ENCODE results near the gene GALNS. TPM values are rescaled to one million over a fixed set of nuclear protein-coding genes. Genes with fewer than 3 reads are reported as not detected.

GALNS gene
- total RNA-seq, 1 experiment from 2014 or later = 29.5 TPM

DNA sequence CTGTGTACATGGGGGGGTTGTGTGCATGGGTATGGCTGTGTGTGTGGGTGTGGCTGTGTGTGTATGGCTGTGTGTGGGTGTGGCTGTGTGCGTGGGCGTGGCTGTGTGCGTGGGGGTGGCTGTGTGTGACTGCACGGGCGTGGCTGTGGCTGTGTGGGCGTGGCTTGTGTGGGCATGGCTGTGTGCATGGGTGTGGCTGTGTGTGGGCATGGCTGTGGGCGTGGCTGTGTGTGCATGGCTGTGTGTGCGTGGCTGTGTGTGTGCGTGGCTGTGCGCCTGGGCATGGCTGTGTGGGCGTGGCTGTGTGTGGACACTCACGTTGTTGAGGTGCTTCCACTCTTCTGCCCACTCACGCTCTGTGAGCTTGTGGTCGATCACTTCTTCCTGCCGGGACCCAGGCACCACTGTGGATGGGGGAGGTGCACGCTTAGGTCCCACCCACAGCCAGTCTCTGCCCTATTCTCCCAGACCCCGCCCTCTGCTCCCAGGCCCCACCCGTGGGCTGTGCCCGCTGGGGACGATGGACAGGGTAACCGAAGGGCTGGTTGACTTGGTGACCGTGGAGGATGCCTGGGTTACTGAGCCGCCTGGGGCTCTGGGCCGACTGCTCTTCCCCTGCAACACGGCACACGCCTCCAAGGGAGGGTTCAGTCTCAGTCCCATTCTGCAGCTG lies 25.7 kb upstream of the GALNS start:
- no peaks in the 10 kb centered on the region for H3K9me3 Mint-ChIP-seq
- ChIA-PET CTCF (no interaction called here), POLR2A (no interaction called here)
- H3K4me1 Mint-ChIP-seq = no peaks in the 10 kb centered on the region
- no peaks in the 10 kb centered on the region for H3K36me3 Mint-ChIP-seq
- ATAC-seq = no peak
- DNase-seq (ENCODE audit: low spot score) = no peak
- no peaks in the 10 kb centered on the region; the same call in 1 of the 2 replicates for H3K27me3 Mint-ChIP-seq (ENCODE audit: low read depth)
- H3K4me3 Mint-ChIP-seq = no peak overlapping the region
- TF ChIP-seq, protein P1, sequence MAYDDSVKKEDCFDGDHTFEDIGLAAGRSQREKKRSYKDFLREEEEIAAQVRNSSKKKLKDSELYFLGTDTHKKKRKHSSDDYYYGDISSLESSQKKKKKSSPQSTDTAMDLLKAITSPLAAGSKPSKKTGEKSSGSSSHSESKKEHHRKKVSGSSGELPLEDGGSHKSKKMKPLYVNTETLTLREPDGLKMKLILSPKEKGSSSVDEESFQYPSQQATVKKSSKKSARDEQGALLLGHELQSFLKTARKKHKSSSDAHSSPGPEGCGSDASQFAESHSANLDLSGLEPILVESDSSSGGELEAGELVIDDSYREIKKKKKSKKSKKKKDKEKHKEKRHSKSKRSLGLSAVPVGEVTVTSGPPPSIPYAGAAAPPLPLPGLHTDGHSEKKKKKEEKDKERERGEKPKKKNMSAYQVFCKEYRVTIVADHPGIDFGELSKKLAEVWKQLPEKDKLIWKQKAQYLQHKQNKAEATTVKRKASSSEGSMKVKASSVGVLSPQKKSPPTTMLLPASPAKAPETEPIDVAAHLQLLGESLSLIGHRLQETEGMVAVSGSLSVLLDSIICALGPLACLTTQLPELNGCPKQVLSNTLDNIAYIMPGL (CRISPR knock-in tag; IDR thresholded peaks at IDR 0.05) = no peak
- TF ChIP-seq, protein P2, sequence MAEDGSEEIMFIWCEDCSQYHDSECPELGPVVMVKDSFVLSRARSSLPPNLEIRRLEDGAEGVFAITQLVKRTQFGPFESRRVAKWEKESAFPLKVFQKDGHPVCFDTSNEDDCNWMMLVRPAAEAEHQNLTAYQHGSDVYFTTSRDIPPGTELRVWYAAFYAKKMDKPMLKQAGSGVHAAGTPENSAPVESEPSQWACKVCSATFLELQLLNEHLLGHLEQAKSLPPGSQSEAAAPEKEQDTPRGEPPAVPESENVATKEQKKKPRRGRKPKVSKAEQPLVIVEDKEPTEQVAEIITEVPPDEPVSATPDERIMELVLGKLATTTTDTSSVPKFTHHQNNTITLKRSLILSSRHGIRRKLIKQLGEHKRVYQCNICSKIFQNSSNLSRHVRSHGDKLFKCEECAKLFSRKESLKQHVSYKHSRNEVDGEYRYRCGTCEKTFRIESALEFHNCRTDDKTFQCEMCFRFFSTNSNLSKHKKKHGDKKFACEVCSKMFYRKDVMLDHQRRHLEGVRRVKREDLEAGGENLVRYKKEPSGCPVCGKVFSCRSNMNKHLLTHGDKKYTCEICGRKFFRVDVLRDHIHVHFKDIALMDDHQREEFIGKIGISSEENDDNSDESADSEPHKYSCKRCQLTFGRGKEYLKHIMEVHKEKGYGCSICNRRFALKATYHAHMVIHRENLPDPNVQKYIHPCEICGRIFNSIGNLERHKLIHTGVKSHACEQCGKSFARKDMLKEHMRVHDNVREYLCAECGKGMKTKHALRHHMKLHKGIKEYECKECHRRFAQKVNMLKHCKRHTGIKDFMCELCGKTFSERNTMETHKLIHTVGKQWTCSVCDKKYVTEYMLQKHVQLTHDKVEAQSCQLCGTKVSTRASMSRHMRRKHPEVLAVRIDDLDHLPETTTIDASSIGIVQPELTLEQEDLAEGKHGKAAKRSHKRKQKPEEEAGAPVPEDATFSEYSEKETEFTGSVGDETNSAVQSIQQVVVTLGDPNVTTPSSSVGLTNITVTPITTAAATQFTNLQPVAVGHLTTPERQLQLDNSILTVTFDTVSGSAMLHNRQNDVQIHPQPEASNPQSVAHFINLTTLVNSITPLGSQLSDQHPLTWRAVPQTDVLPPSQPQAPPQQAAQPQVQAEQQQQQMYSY (CRISPR knock-in tag; IDR thresholded peaks at IDR 0.05) = no peak
- TF ChIP-seq ZNF219 (CRISPR knock-in tag; IDR thresholded peaks at IDR 0.05; ENCODE audit: borderline replicate concordance) = no peak
- TF ChIP-seq, protein P3, sequence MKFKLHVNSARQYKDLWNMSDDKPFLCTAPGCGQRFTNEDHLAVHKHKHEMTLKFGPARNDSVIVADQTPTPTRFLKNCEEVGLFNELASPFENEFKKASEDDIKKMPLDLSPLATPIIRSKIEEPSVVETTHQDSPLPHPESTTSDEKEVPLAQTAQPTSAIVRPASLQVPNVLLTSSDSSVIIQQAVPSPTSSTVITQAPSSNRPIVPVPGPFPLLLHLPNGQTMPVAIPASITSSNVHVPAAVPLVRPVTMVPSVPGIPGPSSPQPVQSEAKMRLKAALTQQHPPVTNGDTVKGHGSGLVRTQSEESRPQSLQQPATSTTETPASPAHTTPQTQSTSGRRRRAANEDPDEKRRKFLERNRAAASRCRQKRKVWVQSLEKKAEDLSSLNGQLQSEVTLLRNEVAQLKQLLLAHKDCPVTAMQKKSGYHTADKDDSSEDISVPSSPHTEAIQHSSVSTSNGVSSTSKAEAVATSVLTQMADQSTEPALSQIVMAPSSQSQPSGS (CRISPR knock-in tag; IDR thresholded peaks at IDR 0.05; ENCODE audit: borderline replicate concordance, low read depth) = no peak
- H3K27ac Mint-ChIP-seq = no peak overlapping the region

DNA sequence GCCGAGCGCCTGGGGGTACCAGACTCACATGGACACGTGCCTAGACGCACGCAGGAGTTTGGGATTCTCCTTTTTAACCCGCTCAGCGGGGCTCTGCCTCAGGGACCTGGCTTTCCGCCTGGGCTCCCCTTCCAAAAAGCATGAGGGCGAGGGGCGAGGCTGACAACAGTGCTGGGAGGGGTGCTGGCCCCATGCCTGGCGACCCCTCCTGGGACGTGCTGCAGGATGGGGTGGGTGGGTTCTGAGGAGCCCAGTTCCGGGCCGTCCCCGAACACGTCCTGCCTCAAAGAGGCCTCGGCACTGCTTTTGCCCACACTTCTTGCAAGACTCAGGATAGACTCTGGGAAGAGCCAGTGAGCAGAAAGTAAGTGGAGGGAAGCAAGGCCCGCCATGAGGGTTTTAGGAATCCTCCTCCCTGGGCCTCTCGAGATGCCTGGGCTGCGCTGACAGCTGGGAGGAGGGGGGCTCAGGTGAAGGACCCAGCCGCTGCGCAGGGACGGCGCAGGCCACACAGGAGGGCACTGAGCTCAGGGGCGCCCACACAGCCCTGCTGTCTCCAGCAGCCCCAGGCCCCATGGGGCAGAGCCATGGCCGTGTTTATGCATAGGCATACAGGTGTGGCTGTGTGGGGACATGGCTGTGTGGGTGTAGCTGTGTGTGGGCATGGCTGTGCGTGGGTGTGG lies 25.1 kb upstream of the GALNS start:
- ATAC-seq (no peak), DNase-seq (ENCODE audit: low spot score) (no peak)
- Mint-ChIP-seq H3K9me3 (no peaks in the 10 kb centered on the region), H3K36me3 (no peaks in the 10 kb centered on the region), H3K27me3 (ENCODE audit: low read depth) (no peaks in the 10 kb centered on the region; the same call in 1 of the 2 replicates), H3K4me3 (no peak overlapping the region), H3K27ac (no peak overlapping the region), H3K4me1 (no peaks in the 10 kb centered on the region)
- POLR2A ChIA-PET = interaction anchor here (1.0 kb wide), 1 partner anchor 24 kb away, joined by 5 read pairs; no protein-coding TSS in a partner anchor
- TF ChIP-seq, protein P4, sequence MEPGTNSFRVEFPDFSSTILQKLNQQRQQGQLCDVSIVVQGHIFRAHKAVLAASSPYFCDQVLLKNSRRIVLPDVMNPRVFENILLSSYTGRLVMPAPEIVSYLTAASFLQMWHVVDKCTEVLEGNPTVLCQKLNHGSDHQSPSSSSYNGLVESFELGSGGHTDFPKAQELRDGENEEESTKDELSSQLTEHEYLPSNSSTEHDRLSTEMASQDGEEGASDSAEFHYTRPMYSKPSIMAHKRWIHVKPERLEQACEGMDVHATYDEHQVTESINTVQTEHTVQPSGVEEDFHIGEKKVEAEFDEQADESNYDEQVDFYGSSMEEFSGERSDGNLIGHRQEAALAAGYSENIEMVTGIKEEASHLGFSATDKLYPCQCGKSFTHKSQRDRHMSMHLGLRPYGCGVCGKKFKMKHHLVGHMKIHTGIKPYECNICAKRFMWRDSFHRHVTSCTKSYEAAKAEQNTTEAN (CRISPR knock-in tag; IDR thresholded peaks at IDR 0.05) = no peak
- TF ChIP-seq EMX1 (CRISPR knock-in tag; IDR thresholded peaks at IDR 0.05) (no peak), SMAD4 (CRISPR knock-in tag; IDR thresholded peaks at IDR 0.05) (no peak), ETV6 (CRISPR knock-in tag; IDR thresholded peaks at IDR 0.05) (no peak), CREB1 (CRISPR knock-in tag; IDR thresholded peaks at IDR 0.05) (no peak), CBFB (CRISPR knock-in tag; IDR thresholded peaks at IDR 0.05; ENCODE audit: low read depth) (no peak), TCF7 (CRISPR knock-in tag; IDR thresholded peaks at IDR 0.05; ENCODE audit: low read depth) (no peak), ZNF232 (CRISPR knock-in tag; IDR thresholded peaks at IDR 0.05) (no peak), NFE2L1 (CRISPR knock-in tag; IDR thresholded peaks at IDR 0.05) (no peak), ZBTB21 (CRISPR knock-in tag; IDR thresholded peaks at IDR 0.05; ENCODE audit: borderline replicate concordance) (no peak), FOXJ3 (CRISPR knock-in tag; IDR thresholded peaks at IDR 0.05; ENCODE audit: borderline replicate concordance) (no peak), ELF4 (CRISPR knock-in tag; IDR thresholded peaks at IDR 0.05; ENCODE audit: low read depth) (no peak), IRF2 (CRISPR knock-in tag; IDR thresholded peaks at IDR 0.05; ENCODE audit: borderline replicate concordance, low read depth) (no peak)
- TF ChIP-seq, protein P5, sequence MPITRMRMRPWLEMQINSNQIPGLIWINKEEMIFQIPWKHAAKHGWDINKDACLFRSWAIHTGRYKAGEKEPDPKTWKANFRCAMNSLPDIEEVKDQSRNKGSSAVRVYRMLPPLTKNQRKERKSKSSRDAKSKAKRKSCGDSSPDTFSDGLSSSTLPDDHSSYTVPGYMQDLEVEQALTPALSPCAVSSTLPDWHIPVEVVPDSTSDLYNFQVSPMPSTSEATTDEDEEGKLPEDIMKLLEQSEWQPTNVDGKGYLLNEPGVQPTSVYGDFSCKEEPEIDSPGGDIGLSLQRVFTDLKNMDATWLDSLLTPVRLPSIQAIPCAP (CRISPR knock-in tag; IDR thresholded peaks at IDR 0.05) = no peak
- TF ChIP-seq, protein P6, sequence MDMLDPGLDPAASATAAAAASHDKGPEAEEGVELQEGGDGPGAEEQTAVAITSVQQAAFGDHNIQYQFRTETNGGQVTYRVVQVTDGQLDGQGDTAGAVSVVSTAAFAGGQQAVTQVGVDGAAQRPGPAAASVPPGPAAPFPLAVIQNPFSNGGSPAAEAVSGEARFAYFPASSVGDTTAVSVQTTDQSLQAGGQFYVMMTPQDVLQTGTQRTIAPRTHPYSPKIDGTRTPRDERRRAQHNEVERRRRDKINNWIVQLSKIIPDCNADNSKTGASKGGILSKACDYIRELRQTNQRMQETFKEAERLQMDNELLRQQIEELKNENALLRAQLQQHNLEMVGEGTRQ (CRISPR knock-in tag; IDR thresholded peaks at IDR 0.05) = no peak
- TF ChIP-seq, protein P7, sequence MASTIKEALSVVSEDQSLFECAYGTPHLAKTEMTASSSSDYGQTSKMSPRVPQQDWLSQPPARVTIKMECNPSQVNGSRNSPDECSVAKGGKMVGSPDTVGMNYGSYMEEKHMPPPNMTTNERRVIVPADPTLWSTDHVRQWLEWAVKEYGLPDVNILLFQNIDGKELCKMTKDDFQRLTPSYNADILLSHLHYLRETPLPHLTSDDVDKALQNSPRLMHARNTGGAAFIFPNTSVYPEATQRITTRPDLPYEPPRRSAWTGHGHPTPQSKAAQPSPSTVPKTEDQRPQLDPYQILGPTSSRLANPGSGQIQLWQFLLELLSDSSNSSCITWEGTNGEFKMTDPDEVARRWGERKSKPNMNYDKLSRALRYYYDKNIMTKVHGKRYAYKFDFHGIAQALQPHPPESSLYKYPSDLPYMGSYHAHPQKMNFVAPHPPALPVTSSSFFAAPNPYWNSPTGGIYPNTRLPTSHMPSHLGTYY (CRISPR knock-in tag; IDR thresholded peaks at IDR 0.05) = no peak
- CTCF ChIA-PET = interaction anchor here (0.9 to 3.0 kb wide), 7 partner anchors 24 to 285 kb away, joined by 3 to 18 read pairs (median 14); partner anchors contain the start of genes GALNS and TRAPPC2L
